ENCODE results near the gene TBX15.

DNA sequence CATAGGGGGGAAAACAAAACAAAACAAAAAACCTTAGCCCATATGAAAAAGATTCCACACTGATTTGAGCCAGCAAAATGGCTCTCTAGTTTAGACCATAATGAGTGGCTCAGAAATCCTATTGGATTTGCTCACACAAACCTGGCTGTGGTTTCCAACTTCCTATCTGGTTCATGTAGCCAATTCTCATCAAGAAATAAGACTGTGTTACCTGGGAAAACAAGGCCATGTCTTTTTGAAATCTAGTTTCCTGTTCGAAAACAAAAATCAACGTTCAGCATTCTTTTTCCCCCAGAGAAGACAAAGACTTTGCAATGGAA, 69.2 kb downstream of the TBX15 start:
- TF ChIP-seq, protein P1, sequence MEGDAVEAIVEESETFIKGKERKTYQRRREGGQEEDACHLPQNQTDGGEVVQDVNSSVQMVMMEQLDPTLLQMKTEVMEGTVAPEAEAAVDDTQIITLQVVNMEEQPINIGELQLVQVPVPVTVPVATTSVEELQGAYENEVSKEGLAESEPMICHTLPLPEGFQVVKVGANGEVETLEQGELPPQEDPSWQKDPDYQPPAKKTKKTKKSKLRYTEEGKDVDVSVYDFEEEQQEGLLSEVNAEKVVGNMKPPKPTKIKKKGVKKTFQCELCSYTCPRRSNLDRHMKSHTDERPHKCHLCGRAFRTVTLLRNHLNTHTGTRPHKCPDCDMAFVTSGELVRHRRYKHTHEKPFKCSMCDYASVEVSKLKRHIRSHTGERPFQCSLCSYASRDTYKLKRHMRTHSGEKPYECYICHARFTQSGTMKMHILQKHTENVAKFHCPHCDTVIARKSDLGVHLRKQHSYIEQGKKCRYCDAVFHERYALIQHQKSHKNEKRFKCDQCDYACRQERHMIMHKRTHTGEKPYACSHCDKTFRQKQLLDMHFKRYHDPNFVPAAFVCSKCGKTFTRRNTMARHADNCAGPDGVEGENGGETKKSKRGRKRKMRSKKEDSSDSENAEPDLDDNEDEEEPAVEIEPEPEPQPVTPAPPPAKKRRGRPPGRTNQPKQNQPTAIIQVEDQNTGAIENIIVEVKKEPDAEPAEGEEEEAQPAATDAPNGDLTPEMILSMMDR (IDR thresholded peaks at IDR 0.05; ENCODE audit: insufficient read depth, low read length, poor library complexity, severe bottlenecking), result no peak
- TF ChIP-seq EZH2phosphoT487 (conservative IDR thresholded peaks at IDR 0.05; ENCODE audit: low read length), result no peak

Measured in SU-DHL-6 (cell line).